DMS 273 (cell line): ENCODE data around the gene SLC22A23.

Experiments used
- DNase-seq: peaks from one replicate; lab custom pipeline; 2025; ENCODE audit not compliant: unreplicated experiment; lab: John Stamatoyannopoulos, UW

Gene SLC22A23

DNA sequence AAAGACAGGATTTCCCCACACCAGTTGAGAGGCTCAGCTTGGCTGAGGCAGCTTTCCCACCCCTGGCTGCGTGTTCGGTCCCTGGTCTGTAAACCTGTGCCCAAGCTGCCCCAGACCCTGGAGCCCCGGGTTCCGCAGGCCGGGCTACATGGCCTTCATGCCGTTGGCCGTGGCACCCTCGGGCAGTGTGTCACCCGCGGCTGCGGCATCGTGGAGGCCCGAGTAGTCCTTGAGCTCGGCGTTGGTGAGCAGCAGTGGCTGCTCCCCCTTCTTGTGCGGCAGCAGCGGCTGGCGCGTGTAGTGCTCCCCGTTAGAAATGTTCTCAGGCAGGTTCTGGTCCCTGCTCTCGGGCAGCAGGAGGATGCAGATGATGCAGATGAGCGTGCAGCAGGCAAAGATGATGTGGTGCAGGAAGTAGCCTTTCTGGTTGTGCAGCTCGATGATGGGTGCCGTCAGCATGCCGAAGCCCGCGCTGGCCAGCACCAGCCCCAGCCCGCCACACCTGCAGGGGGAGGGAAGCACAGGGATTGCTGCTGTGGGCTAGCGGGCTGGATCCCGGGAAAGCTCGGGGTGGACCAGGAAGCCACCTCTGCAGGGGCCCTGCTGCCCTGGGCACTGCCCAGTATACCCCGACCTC lies 183.8 kb downstream of the SLC22A23 start:
- no peak for DNase-seq

DNA sequence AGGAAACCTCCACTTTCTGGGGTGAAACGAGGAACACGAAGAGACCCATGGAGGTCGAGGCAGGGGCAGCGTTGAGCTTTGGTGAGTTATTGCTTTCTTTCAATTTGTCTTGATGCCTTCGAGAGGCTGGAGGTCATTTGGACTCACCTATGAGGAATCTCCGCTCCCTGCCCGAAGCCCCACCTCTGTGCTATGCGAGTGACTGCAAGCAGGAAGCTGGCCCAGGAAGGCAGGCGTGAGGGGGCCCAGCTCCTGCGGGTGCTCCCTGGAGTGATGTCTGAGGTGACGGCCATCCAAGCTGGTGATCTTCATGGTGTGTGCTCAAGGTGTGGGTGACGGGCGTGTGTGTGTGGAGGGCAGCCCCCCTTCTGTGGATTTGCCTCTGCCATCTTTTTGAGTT lies 185.1 kb downstream of the SLC22A23 start:
- no peak for DNase-seq

DNA sequence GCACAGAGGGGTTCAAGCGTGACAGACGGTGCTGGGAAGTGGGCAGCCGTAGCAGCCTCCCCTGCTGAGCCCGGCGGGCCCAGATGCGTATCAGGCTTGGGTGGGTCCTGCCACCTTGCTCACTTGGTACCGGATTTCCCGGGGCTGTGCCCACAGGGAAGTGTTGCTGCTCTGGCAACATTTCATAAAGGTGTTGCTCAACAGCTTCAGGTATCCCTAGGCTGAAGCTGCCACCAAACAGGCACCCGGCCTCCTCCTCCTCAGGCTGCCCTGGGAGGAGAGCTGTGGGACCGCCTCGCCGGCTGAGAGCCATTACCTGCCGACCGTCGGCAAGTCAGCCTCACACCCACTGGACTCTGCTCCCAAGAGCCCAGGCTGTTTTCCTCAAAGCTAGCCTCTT lies 186.6 kb downstream of the SLC22A23 start:
- DNase-seq, result no peak

DNA sequence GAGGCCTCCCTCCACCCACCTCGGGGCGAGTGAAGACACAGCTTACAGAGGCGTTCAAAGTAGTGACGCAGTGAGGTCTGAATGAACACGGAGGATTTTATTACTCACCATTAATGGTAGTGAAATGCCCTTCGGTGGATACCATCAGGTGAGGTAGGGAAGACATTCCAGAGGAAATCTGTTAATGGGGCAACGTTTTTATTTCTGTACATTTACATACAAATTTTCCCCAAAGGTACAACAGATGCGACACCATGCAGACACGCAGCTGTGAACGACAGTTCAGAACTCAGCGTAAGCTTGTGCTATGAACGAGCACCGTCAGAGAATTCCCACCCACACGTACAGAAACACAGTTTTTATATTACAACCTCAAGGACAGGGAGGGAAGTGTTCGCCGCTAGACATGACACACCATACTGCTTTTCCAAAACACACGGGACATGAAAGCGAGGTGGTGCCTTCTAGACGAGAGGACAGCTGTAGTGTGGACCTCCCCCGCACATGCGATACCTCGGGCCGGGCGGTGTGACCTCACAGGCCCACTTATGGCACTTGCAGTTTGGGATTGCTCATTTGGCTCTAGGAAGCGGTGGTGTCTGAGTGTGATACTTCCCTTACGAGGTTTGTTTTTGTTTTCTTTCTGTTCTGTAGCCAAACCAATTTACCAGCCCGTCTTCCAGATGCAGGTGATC lies 187.4 kb downstream of the SLC22A23 start:
- DNase-seq, result no peak

DNA sequence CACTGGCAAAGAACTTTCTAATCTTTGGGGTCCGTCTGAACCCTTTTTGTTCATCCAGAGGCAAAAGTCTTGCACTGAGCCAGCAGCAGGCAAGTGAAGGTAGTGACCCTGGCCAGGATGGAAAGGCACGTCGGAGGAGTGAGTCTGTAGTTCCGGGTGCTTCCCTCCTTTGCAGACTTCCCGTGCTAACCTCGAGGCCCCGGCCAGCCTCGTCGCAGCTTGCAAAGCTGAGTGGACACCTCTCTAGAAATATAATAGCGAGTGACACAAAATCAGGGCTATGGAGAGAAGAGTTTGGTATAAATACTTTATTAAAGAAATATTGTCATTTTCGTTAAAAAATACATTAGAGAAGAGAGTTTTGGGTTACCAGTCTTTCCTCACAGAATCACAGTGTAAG lies 188.2 kb downstream of the SLC22A23 start:
- no peak for DNase-seq

DNA sequence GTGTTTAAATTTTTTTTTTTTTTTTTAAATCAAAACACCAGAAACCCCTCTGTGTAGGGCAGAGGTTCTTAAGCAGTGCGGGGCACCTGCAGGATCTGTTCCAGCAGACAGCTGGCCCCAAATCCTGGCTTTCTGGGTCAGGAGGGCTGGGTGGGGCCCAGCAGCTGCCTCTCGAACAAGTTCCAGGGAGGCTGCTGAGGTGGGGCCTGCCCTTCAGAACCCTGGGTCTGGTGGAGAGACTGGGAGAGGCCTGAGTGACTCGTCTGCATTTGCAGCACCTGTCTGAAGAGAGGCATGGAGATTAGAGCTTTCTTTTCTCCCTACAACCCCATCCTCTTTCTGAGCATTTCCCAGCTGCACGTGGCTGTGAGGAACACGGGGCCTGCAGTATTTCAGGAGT lies 189.7 kb downstream of the SLC22A23 start:
- DNase-seq, result no peak

DNA sequence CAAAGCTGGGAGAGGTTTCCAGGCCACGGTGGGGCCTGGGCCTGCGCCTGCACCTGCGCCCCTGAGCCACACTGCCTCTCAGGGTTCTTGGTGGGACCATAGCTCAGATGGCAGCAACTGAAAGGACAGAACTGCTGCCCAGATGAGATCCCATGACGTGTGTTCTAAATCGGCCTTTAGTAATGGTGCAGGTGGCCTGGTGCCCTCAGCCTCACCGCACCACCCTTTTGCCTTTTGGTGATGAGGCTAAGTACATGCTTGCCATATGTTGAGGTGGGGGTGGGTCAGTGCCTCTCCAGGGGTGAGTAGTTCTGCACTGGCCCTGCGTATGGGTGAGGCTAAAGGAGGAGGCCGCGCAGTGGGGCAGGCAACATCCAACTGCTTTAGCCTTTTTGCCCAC lies 190.7 kb downstream of the SLC22A23 start:
- DNase-seq, result no peak

DNA sequence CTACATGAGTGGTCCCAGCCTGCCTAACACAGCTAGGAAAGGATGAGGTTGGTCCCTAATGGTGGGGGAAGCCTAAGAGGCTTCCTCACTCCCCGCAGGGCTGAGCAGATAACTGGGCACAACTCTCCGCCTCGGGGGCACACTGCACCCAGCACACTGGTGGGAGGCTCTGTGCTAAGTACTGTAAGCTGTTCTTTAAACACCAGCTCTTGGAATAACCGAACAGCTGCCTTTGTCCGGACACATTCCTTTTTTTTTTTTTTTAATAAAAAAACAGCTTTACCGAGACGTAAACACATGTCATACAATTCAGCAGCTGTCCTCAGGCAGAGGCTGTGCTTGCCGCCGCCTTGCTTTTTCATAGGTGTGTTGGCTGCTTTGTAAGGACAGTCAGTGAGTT lies 191.2 kb downstream of the SLC22A23 start:
- no peak for DNase-seq

DNA sequence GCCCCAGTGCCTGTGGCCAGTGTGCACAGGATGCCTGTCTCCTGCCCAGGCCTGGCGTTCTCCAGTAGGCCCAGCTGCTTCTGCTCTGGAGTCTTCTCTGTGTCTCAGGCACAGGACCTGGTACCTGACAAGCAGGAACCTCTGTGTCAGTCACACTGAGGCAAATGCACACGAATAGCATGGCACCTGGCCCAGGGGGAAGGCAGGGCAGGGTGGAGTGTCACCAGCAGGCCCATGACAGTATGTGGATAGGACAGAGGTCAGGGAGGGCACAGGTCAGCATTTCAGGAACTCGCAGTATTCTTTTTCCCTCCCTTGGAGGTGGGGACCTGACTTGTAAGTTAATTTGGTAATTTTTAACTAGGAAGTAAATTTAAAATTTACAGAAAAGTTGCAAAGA lies 192.5 kb downstream of the SLC22A23 start:
- no peak for DNase-seq

DNA sequence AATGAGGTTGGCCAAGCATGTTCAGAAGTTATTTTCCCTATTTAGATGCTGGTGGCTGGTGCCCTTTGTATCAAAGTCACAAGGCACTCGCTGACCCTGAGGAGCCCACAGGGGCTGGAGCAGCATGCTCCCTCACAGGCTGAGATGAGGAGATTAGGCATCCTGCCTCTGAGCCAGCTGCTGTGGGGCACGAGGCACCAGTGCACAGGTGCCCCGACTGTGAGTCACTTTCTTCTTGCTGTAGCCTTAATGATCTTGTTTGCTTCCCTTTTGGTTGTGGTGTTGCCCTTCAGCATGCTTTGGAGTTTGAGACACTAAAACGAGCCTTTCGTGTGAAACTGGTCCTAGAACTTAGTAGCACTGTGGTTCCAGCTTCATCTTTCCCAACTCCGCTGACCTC lies 193.8 kb downstream of the SLC22A23 start:
- DNase-seq, result peak; percentile 62

DNA sequence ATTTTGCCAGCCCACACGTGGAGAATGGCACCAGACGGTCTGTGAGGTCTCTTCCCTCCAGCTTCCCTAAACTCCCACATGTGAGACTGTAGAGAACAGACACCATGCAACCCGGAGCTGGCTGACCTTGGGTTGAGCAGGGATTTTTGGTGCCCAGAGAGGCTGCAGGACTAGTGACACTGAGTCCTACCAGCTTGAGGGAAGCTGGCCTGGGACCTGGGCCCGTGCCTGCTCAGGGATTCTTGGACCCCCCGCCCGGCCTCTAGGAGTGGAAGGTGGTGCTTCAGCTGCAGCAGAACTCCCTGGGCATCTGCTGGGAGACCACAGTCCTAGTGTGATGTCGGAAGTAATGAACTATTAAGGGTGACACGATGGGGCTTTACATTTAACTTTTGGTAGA lies 194.9 kb downstream of the SLC22A23 start:
- peak; percentile 84 for DNase-seq

DNA sequence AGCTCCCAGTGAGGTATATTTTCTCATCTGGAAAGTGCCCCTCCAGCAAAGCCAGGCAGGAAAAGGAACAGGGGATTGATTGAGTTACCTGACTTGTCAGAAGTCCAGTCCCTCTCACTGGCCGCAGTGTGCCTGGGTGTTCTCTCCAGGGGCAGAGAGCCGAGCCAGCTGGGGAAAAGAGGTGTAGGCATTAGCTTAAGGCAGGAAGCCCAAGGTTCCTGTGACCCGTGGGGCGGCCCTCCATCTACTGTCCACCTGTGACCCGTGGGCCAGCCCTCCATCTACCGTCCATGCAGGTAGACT lies 195.4 kb downstream of the SLC22A23 start:
- no peak for DNase-seq

DNA sequence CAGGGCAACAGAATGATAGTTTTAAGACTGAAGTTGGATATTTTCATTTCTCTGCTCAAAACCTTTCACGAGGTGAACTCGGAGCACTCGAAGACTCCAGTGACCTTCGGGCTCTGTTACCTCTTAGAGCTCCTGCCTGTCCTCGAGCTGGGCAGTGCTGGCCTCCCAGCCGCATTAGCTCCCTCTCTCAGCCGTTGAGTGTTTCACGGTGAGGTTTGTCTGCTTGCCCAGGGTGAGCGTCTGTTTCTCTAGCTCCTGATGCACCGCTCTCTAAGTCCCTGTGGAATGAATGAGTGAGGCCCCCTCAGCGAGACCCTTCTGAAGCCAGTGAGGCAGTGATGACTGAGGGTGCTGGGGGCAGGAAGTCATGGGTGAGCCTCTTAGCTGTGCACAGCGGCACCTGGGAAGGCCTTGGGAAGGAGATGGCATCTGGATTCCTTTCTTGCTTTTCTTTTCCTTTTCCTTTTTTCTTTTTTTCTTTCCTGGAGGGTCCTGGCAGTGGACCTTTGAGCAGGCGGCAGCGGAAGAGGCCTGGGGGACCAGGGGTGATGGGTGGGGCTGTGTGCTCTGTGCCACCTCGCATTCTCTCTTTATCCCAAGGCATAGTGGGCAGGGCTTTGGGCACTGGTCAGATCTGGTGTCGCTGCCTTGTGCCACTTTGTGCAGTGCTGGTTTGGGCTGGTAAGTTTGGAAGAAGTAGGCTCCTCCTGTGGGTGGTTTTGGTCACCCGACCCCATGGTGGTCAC lies 195.9 kb downstream of the SLC22A23 start:
- peak; percentile 36 for DNase-seq

DNA sequence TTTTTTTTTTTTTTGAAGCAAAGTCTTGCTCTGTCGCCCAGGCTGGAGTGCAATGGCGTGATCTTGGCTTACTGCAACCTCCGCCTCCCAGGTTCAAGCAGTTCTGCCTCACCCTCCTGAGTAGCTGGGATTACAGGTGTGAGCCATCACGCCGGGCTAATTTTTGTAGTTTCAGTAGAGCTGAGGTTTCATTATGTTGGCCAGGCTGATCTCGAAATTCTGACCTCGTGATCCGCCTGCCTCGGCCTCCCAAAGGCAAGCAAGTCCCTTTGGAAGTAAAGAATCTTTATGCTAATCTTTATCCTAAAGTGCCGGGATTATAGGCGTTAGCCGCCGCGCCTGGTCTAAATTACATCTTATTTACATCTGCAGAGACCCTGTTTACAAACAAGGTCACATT lies 196.6 kb downstream of the SLC22A23 start:
- no peak for DNase-seq

DNA sequence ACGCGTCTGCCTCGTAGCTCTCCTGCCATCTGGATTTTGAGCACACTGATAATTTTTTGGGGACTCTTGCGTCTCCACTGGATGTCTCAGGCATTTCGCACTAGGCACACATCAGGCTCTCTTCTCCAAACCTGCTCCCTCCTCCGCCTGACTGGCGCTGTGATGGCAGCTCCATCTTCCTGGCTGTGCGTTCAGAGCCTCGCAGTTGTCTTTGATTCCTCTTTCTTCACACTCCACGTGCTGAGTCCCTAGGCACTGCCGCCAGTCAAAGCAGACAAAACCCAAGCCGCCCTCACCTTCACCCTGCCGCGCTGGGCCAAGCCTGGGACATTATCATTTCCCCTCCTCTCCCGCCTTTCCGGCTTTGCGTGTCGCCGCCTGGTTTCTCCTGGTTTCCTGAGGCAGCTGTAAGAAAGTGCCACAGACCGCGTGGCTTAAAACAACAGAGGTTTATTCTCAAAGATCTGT lies 197.3 kb downstream of the SLC22A23 start:
- DNase-seq, result peak; percentile 77

DNA sequence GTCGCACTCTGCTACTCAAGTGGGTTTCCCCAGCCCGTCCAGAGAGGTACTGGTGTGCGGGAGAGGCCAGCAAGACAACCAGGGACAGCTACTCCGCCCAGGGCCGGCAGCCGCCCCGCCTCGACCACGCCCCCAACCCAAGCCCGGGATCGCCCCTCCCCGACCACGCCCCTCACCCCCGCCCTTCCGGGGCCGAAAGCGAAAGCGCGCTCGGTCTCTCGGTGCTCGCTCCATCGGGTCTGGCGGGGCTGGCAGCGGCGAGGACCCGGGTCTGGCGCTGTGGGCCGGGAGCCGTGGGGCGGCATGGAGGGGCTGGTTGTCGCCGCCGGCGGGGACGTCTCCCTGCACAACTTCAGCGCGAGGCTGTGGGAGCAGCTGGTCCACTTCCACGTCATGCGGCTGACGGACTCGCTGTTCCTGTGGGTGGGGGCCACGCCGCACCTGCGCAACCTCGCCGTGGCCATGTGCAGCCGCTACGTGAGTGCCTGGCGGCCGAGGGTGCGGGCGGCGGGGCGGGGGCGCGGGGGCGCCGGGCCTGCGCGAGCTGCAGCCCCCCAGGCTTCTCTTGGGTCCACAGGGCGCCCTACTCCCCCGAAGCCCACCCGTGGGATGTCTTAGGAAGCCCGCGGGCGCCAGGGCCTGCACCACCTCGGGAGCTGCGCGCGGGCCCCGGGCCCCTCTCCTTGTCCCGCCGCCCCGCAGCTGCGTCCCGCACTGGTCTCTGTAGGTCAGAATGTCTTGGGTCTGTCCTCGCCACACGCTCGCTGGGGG lies 197.9 kb downstream of the SLC22A23 start, which contains the start of gene PSMG4:
Gene PSMG4, plus strand, starts transcription at position 228 of the 771 bp plus-strand sequence. Its CDS starts 76 bp downstream, at position 304.
- DNase-seq, result peak; percentile 94

DNA sequence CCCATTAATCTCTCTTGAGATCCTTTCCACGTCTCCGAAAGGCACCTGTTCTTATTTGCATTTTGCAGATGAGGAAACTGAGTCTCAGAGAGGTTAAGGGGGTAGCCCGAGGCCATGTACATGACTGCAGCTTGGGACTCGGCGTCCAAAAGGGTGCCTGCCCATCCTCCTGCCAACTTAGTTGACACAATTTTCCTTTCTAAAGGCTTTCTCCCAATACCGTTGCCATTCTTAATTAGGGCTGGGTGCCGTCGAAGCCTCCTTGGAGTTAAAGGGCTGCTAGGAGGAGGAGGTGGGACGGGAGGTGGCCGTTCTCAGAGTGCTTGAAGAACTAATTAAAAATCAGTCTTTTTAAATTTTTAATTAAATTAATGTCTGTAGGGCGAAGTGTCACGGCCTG lies 198.6 kb downstream of the SLC22A23 start:
- no peak for DNase-seq

DNA sequence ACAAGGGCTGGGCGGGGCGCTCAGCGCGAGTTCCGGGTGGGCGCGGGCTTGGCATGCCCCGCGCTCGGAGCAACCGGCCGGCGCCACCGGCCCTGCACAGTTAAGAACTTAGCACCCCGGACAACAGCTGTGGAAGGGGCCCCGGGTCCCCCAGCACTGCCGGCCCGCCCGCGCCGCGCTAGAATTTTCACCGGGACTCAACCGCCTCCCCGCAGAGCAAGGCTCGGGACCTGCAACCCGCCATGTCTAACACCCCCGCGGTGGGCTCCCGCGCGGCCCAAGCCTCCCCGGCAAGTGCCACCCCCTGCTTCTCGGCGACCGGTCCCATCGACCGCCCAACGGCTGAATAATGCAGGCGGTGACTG lies 203.3 kb downstream of the SLC22A23 start:
- no peak for DNase-seq

DNA sequence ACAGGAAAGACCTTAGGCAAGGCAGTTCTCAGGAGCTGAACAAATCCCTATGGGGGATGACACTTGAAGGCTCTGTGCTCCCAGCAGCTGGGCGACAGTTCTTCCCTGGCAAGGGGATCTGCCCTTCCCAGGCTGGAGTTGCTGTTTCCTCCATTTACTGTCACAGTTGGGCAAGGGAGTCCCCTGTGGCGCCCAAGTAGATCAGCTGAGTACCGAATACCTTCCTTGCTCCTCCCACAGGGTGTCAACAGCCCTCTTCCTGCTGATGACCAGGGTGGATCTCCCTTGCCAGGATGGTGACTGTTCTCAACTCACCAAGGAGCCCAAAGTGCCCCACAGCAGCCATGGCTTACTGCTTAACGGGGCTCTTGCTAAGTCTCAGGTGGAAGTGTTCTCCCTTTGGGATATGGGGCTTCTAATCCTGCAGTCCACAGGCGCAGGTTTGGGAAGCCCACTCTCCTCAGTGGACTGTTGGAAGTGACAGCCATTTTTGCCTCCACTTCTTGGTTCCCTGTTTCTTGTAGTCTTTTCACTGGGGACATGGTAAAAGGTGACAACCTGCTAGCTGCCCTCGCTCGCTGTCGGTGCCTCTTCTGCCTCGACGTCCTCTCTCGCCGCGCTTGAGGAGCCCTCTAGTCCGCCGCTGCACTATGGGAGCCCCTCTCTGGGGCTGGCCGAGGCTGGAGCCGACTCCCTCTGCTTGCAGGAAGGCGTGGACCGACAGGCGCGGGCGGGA lies 203.8 kb downstream of the SLC22A23 start:
- no peak for DNase-seq

DNA sequence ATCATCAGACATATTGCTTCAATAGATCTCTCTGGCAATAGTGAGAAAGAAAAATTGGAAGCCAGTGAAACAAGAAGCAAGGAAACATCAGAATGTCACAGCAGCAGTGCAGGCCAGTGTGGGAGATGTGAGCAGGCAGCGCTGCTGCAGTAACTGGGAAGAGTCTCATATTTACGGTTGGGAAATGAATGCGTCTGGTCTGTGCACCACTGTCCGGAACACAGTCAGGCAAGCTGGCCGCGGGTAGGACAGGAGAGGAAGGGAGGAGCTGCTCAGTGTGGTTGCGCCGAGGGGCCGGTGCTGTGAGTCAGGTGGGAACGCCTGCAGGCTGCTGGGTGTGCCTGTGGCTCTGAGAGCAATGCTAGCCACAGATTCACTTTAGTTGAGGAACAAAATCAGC lies 204.5 kb downstream of the SLC22A23 start:
- DNase-seq, result no peak
